ENCODE measurements around the gene HSFX3. TPM values are rescaled to one million over a fixed set of nuclear protein-coding genes. Genes with fewer than 3 reads are reported as not detected.
A peak's percentile ranks its signal among the peaks of the same experiment; 100 is the strongest.
"Not testable (repeated sequence)": the region's sequence is repeated elsewhere in the genome, so short reads cannot be mapped to it uniquely, and the experiment has no call there.

HSFX3 gene
- total RNA-seq, 1 experiment from 2014 or later = not detected

DNA sequence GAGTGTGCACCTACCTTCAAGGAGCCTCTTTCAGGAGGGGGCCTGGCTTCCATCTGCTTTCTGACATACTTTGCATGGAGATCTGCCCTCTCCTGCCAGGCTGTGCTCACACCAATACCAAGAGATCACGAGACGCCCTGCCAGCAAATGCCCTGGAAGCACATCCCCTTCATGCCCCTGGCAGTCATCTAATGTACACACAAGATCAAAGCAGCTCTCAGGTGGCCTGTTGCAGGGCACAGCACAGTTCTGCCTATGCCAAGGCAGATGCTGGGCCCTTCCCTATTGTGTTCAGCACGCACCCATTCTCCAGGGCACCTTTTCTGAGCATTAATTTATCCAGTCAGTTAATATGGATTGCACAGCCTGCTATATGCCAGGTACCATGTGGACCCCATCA lies 16.9 kb downstream of the HSFX3 start:
- H3K4me1 ChIP-seq (ENCODE audit: insufficient read depth, low read length, poor library complexity, severe bottlenecking); H3K9me3 ChIP-seq (ENCODE audit: low read depth, low read length, poor library complexity, severe bottlenecking); intact Hi-C loops (cut with micrococcal nuclease; ENCODE audit: unreplicated experiment); POLR2A ChIA-PET (ENCODE audit: low non-redundant PET); DNase-seq (ENCODE audit: low spot score); H3K27me3 ChIP-seq (replicated peaks; ENCODE audit: insufficient read depth, low read depth, low read length, poor library complexity); BruUV-seq (replicated peaks); CTCF ChIA-PET; H3K27ac ChIP-seq (ENCODE audit: low read depth, low read length, poor library complexity, severe bottlenecking); H3K4me3 ChIP-seq (ENCODE audit: low read depth, low read length, poor library complexity, severe bottlenecking); H3K36me3 ChIP-seq (ENCODE audit: insufficient read depth, low read length, poor library complexity, severe bottlenecking): not testable (repeated sequence)

DNA sequence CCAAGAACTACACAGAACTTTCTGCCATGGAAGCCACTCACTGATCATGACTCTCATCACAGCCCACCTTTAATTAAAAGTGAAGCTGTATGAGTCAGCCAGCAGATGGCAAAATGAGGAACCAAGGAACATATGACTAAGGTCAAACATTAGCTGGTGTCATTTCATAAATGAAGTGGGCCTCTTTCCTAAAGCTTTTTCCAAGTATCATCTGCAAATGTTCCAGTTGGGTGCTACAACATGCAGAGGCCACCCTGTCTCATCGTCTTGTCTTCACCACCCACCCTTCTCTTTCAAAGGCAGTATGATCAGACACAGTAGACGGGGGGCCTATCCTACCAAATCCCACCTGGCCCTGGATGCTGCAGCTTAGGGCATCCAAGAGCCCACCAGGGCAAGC lies 18.1 kb downstream of the HSFX3 start:
- Histone ChIP-seq H3K27me3 (replicated peaks; ENCODE audit: insufficient read depth, low read depth, low read length, poor library complexity) (no peaks in the 10 kb centered on the region), H3K9me3 (ENCODE audit: low read depth, low read length, poor library complexity, severe bottlenecking) (no peaks in the 10 kb centered on the region), H3K36me3 (ENCODE audit: insufficient read depth, low read length, poor library complexity, severe bottlenecking) (no peaks in the 10 kb centered on the region), H3K4me1 (ENCODE audit: insufficient read depth, low read length, poor library complexity, severe bottlenecking) (no peaks in the 10 kb centered on the region), H3K4me3 (ENCODE audit: low read depth, low read length, poor library complexity, severe bottlenecking) (no peak overlapping the region), H3K27ac (ENCODE audit: low read depth, low read length, poor library complexity, severe bottlenecking) (no peak overlapping the region)
- TF ChIP-seq, protein P1, sequence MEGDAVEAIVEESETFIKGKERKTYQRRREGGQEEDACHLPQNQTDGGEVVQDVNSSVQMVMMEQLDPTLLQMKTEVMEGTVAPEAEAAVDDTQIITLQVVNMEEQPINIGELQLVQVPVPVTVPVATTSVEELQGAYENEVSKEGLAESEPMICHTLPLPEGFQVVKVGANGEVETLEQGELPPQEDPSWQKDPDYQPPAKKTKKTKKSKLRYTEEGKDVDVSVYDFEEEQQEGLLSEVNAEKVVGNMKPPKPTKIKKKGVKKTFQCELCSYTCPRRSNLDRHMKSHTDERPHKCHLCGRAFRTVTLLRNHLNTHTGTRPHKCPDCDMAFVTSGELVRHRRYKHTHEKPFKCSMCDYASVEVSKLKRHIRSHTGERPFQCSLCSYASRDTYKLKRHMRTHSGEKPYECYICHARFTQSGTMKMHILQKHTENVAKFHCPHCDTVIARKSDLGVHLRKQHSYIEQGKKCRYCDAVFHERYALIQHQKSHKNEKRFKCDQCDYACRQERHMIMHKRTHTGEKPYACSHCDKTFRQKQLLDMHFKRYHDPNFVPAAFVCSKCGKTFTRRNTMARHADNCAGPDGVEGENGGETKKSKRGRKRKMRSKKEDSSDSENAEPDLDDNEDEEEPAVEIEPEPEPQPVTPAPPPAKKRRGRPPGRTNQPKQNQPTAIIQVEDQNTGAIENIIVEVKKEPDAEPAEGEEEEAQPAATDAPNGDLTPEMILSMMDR (conservative IDR thresholded peaks at IDR 0.05; ENCODE audit: low read depth, low read length) = no peak
- TF ChIP-seq EZH2 (IDR thresholded peaks at IDR 0.05; ENCODE audit: borderline replicate concordance, low read depth, low read length, poor library complexity, severe bottlenecking) = no peak
- intact Hi-C loops (cut with micrococcal nuclease; ENCODE audit: unreplicated experiment) = no loop called here
- ChIA-PET POLR2A (ENCODE audit: low non-redundant PET) (no interaction called here), CTCF (no interaction called here)
- BruUV-seq (replicated peaks) = no TSS peak
- no peak for DNase-seq (ENCODE audit: low spot score)

DNA sequence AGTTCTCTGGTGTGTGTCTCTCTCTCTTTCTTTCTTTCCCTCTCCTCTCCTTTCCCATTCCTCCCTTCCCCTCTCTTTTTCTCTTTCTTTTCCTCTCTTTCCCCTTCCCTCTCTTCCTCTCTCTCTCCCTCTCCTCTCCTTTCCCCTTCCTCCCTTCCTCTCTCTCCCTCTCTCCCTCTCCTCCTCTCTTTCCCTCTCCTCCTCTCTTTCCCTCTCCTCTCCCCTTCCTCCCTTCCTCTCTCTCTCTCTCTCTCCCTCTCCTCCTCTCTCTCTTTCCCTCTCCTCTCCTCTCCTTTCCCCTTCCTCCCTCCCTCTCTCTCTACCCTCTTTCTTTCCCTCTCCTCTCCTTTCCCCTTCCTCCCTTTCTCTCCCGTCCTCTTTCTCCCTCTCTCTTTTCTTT lies 21.3 kb downstream of the HSFX3 start:
- ChIA-PET POLR2A (ENCODE audit: low non-redundant PET) (no interaction called here), CTCF (interaction anchor here (1.0 kb wide), 1 partner anchor 11 kb away, joined by 6 read pairs; no protein-coding TSS in a partner anchor)
- intact Hi-C loops (cut with micrococcal nuclease; ENCODE audit: unreplicated experiment) = no loop called here
- Histone ChIP-seq H3K4me1 (ENCODE audit: insufficient read depth, low read length, poor library complexity, severe bottlenecking) (no peaks in the 10 kb centered on the region), H3K36me3 (ENCODE audit: insufficient read depth, low read length, poor library complexity, severe bottlenecking) (no peaks in the 10 kb centered on the region), H3K27me3 (replicated peaks; ENCODE audit: insufficient read depth, low read depth, low read length, poor library complexity) (no peaks in the 10 kb centered on the region), H3K4me3 (ENCODE audit: low read depth, low read length, poor library complexity, severe bottlenecking) (no peak overlapping the region), H3K27ac (ENCODE audit: low read depth, low read length, poor library complexity, severe bottlenecking) (no peak overlapping the region), H3K9me3 (ENCODE audit: low read depth, low read length, poor library complexity, severe bottlenecking) (no peaks in the 10 kb centered on the region)
- DNase-seq (ENCODE audit: low spot score) = no peak
- no TSS peak for BruUV-seq (replicated peaks)
- TF ChIP-seq, protein P1 (conservative IDR thresholded peaks at IDR 0.05; ENCODE audit: low read depth, low read length) = no peak
- TF ChIP-seq EZH2 (IDR thresholded peaks at IDR 0.05; ENCODE audit: borderline replicate concordance, low read depth, low read length, poor library complexity, severe bottlenecking) = no peak

DNA sequence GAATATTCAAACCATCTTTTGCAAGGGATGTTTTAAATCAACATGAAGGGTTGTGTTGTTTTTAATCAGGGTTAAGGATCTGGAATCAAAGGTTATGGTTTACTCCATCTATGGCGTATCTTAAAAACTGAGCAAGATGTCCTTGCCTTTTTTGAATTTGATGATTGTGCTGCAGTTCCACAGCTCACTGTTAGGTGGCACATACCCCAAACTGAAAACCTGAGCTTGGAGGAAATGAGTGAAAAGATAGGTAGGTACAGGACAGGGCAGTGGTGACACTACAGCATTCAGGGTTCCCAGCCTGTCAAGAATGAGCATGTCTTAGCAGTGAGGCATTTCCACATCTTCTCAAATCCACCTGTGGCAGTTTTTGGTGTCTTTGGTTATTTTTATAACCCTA lies 22.0 kb downstream of the HSFX3 start:
- CTCF ChIA-PET = interaction anchor here (1.0 kb wide), 1 partner anchor 11 kb away, joined by 6 read pairs; no protein-coding TSS in a partner anchor
- Histone ChIP-seq H3K27me3 (replicated peaks; ENCODE audit: insufficient read depth, low read depth, low read length, poor library complexity) (no peaks in the 10 kb centered on the region), H3K36me3 (ENCODE audit: insufficient read depth, low read length, poor library complexity, severe bottlenecking) (no peaks in the 10 kb centered on the region), H3K9me3 (ENCODE audit: low read depth, low read length, poor library complexity, severe bottlenecking) (no peaks in the 10 kb centered on the region), H3K4me3 (ENCODE audit: low read depth, low read length, poor library complexity, severe bottlenecking) (no peak overlapping the region), H3K4me1 (ENCODE audit: insufficient read depth, low read length, poor library complexity, severe bottlenecking) (no peaks in the 10 kb centered on the region), H3K27ac (ENCODE audit: low read depth, low read length, poor library complexity, severe bottlenecking) (no peak overlapping the region)
- peak; percentile 43 for DNase-seq (ENCODE audit: low spot score)
- POLR2A ChIA-PET (ENCODE audit: low non-redundant PET) = no interaction called here
- BruUV-seq (replicated peaks) = no TSS peak
- no peak for TF ChIP-seq EZH2 (IDR thresholded peaks at IDR 0.05; ENCODE audit: borderline replicate concordance, low read depth, low read length, poor library complexity, severe bottlenecking)
- TF ChIP-seq, protein P1 (conservative IDR thresholded peaks at IDR 0.05; ENCODE audit: low read depth, low read length) = peak; percentile 54
- intact Hi-C loops (cut with micrococcal nuclease; ENCODE audit: unreplicated experiment) = no loop called here

DNA sequence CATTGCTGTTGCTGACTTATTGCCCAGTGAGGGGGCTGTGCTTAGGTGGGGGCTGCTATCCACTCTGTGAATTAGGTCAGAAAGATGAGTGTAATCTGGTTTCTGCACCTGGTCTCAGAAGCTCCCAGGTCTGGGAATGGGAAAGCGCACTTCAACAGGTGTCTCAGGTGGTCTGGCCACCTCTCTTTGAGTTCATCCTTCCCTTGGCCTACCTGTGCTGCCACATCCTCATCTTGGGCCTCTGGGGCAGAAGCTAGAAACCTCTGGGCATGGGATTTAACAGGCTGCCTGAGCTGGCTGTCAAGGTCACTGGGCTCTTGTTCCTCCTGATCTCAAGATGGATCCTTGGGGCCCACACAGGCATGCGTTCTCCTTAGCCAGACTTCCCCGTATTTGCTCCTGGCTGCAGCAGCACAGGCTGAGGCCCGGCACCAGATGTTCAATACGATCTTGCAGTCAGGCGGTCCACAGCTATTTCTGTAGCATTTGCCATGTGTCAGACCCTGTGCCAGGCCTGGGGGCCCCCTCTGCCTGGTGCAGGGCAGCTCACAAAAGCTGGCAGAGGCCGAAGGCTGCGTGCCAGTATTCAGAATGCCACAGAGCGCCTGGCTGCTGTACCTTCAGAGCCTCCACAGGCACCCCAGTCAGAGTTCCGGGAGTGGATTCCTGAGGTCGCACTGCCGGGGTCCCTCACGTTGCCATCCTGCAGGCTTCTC lies 23.2 kb downstream of the HSFX3 start:
- BruUV-seq (replicated peaks); H3K4me3 ChIP-seq (ENCODE audit: low read depth, low read length, poor library complexity, severe bottlenecking); H3K9me3 ChIP-seq (ENCODE audit: low read depth, low read length, poor library complexity, severe bottlenecking); H3K36me3 ChIP-seq (ENCODE audit: insufficient read depth, low read length, poor library complexity, severe bottlenecking); CTCF ChIA-PET; DNase-seq (ENCODE audit: low spot score); H3K27me3 ChIP-seq (replicated peaks; ENCODE audit: insufficient read depth, low read depth, low read length, poor library complexity); intact Hi-C loops (cut with micrococcal nuclease; ENCODE audit: unreplicated experiment); H3K27ac ChIP-seq (ENCODE audit: low read depth, low read length, poor library complexity, severe bottlenecking); POLR2A ChIA-PET (ENCODE audit: low non-redundant PET); H3K4me1 ChIP-seq (ENCODE audit: insufficient read depth, low read length, poor library complexity, severe bottlenecking): not testable (repeated sequence)
